RWPE2 (cell line): ENCODE data around the gene TMCO2.

Source experiments
- ATAC-seq: fragments of 200-7000 bp; cut with Tn5 transposase; 3 replicates; pipeline ENCODE4 v1.9.1; 2021; ENCODE audit warnings: low read depth
- DNase-seq: peaks from one replicate; pipeline ENCODE4 v3.0.0-alpha.2; 2020; ENCODE audit warnings: low spot score
- H3K27ac ChIP-seq: fragments of 450-650 bp; 2 replicates; pipeline ENCODE4 v1.5.1; 2017; ENCODE audit warnings: mild to moderate bottlenecking; ENCODE audit not compliant: poor library complexity, severe bottlenecking
- H3K27me3 ChIP-seq: fragments of 250-450 bp; sonication (Bioruptor Pico); 2 replicates; pipeline ENCODE4 v1.5.1; 2021; ENCODE audit warnings: mild to moderate bottlenecking, moderate library complexity; ENCODE audit not compliant: insufficient read depth, poor library complexity, severe bottlenecking
- H3K36me3 ChIP-seq: fragments of 250-450 bp; sonication (Bioruptor Pico); 2 replicates; pipeline ENCODE4 v1.5.1; 2020; ENCODE audit warnings: low read depth, mild to moderate bottlenecking, moderate library complexity
- H3K4me1 ChIP-seq: fragments of 250-450 bp; sonication (Bioruptor Pico); 2 replicates; pipeline ENCODE4 v1.5.1; 2021; ENCODE audit warnings: mild to moderate bottlenecking, moderate library complexity; ENCODE audit not compliant: insufficient read depth, poor library complexity, severe bottlenecking
- H3K4me3 ChIP-seq: fragments of 250-450 bp; sonication (Bioruptor Pico); 2 replicates; pipeline ENCODE4 v1.5.1; 2021; ENCODE audit warnings: mild to moderate bottlenecking, moderate library complexity; ENCODE audit not compliant: severe bottlenecking
- H3K9me3 ChIP-seq: fragments of 250-450 bp; sonication (Bioruptor Pico); 2 replicates; pipeline ENCODE4 v1.5.1; 2021; ENCODE audit warnings: mild to moderate bottlenecking, moderate library complexity; ENCODE audit not compliant: severe bottlenecking
- CTCF ChIP-seq: fragments of 450-650 bp; IDR thresholded peaks from one replicate; pipeline ENCODE4 v1.5.1; 2017; ENCODE audit warnings: mild to moderate bottlenecking, moderate library complexity; ENCODE audit not compliant: poor library complexity, severe bottlenecking

TMCO2 gene

GRCh38 chr1:40221977-40222772, 25.6 kb upstream of the TMCO2 start:
- H3K4me1 ChIP-seq: no peaks in the 10 kb centered on the region
- peaks cover 44% of the 10 kb centered on the region for H3K36me3 ChIP-seq
- H3K27ac ChIP-seq: no peak overlapping the region
- ATAC-seq (no peak), DNase-seq (no peak)
- no peaks in the 10 kb centered on the region for H3K9me3 ChIP-seq
- H3K4me3 ChIP-seq: no peak overlapping the region
- no peaks in the 10 kb centered on the region for H3K27me3 ChIP-seq
- no peak for TF ChIP-seq CTCF

- ATAC-seq: no peak
- Histone ChIP-seq H3K4me1 (no peaks in the 10 kb centered on the region), H3K27me3 (no peaks in the 10 kb centered on the region), H3K36me3 (peaks cover 36% of the 10 kb centered on the region), H3K27ac (no peak overlapping the region), H3K9me3 (no peaks in the 10 kb centered on the region), H3K4me3 (no peak overlapping the region)
- no peak for DNase-seq
- TF ChIP-seq CTCF: no peak
These were observed 23.7 kb upstream of the TMCO2 start for GRCh38 chr1:40224040-40224439.

GRCh38 chr1:40226192-40226591, 21.5 kb upstream of the TMCO2 start:
- Histone ChIP-seq H3K27me3 (no peaks in the 10 kb centered on the region), H3K9me3 (no peaks in the 10 kb centered on the region), H3K4me1 (no peaks in the 10 kb centered on the region), H3K27ac (no peak overlapping the region), H3K4me3 (no peak overlapping the region), H3K36me3 (peaks cover 51% of the 10 kb centered on the region)
- DNase-seq: no peak
- TF ChIP-seq CTCF: no peak
- no peak for ATAC-seq

- Histone ChIP-seq H3K27me3 (no peaks in the 10 kb centered on the region), H3K4me3 (no peak overlapping the region), H3K9me3 (no peaks in the 10 kb centered on the region), H3K4me1 (no peaks in the 10 kb centered on the region), H3K36me3 (peaks cover 71% of the 10 kb centered on the region), H3K27ac (no peak overlapping the region)
- ATAC-seq: no peak
- no peak for DNase-seq
- no peak for TF ChIP-seq CTCF
These were observed 15.3 kb upstream of the TMCO2 start for GRCh38 chr1:40232444-40232843.

GRCh38 chr1:40239626-40240025, 8.1 kb upstream of the TMCO2 start:
- Histone ChIP-seq H3K27ac (peak overlapping the region; percentile 89), H3K36me3 (peaks cover 49% of the 10 kb centered on the region)
- no peak for TF ChIP-seq CTCF

More at GRCh38 chr1:40239626-40240025, 8.1 kb upstream of the TMCO2 start:
- peaks cover 10% of the 10 kb centered on the region for H3K4me1 ChIP-seq
- H3K4me3 ChIP-seq: no peak overlapping the region
- peaks cover 2% of the 10 kb centered on the region for H3K9me3 ChIP-seq
- ATAC-seq (no peak), DNase-seq (no peak)
- H3K27me3 ChIP-seq: no peaks in the 10 kb centered on the region
